Neural cell (in vitro differentiated cells): ENCODE data around the gene PPM1H. TPM values are rescaled to one million over a fixed set of nuclear protein-coding genes. Genes with fewer than 3 reads are reported as not detected.

Experiments used
- H2AFZ ChIP-seq: fragments of 200-600, 300-800 bp; sonication (generic), shearing (Covaris generic); 2 replicates; pipeline ENCODE4 v1.6.0; 2014; ENCODE audit warnings: low read depth, mild to moderate bottlenecking, antibody characterized with exemption, low read length, moderate library complexity
- H3F3A ChIP-seq: fragments of 200-600 bp; shearing (Covaris generic); 2 replicates; pipeline ENCODE4 v1.6.1; 2016; ENCODE audit warnings: mild to moderate bottlenecking, moderate library complexity, mixed read lengths, antibody characterized with exemption, low read length; ENCODE audit not compliant: insufficient read depth, poor library complexity, severe bottlenecking
- H3K27ac ChIP-seq: fragments of 200-600, 300-800 bp; sonication (generic), shearing (Covaris generic); 2 replicates; pipeline ENCODE4 v1.5.1; 2014; ENCODE audit warnings: mild to moderate bottlenecking, low read length, moderate library complexity
- H3K27me3 ChIP-seq: fragments of 300-800, 200-600 bp; sonication (generic), shearing (Covaris generic); 2 replicates; pipeline ENCODE4 v1.6.0; 2014; ENCODE audit warnings: mild to moderate bottlenecking, low read depth, low read length, moderate library complexity; ENCODE audit not compliant: insufficient read depth
- H3K36me3 ChIP-seq: fragments of 300-800, 200-600 bp; sonication (generic), shearing (Covaris generic); 2 replicates; pipeline ENCODE4 v1.5.1; 2014; ENCODE audit warnings: mild to moderate bottlenecking, antibody characterized with exemption, low read length, moderate library complexity; ENCODE audit not compliant: insufficient read depth
- H3K4me2 ChIP-seq: fragments of 300-800, 200-600 bp; sonication (generic), shearing (Covaris generic); 2 replicates; pipeline ENCODE4 v1.6.0; 2014; ENCODE audit warnings: mild to moderate bottlenecking, low read length
- H3K4me3 ChIP-seq: fragments of 300-800, 200-600 bp; sonication (generic), shearing (Covaris generic); 2 replicates; pipeline ENCODE4 v1.5.1; 2014; ENCODE audit warnings: mild to moderate bottlenecking, low read length, moderate library complexity
- H3K79me2 ChIP-seq: fragments of 200-600 bp; shearing (Covaris generic); replicated peaks from 2 replicates; pipeline ENCODE4 v1.6.0; 2014; ENCODE audit warnings: mild to moderate bottlenecking, low read length, moderate library complexity; ENCODE audit not compliant: insufficient read depth
- H3K9ac ChIP-seq: fragments of 300-800, 200-600 bp; sonication (generic), shearing (Covaris generic); 2 replicates; pipeline ENCODE4 v1.6.1; 2016; ENCODE audit warnings: mild to moderate bottlenecking, low read length, mixed read lengths
- H3K9me2 ChIP-seq: fragments of 200-600 bp; shearing (Covaris generic); 2 replicates; pipeline ENCODE4 v1.6.1; 2016; ENCODE audit warnings: mild to moderate bottlenecking, low read length, mixed read lengths; ENCODE audit not compliant: insufficient read depth
- H3K9me3 ChIP-seq: fragments of 200-600, 300-800 bp; sonication (generic), shearing (Covaris generic); 2 replicates; pipeline ENCODE4 v1.6.1; 2016; ENCODE audit warnings: mild to moderate bottlenecking, mixed run types, low read length, moderate library complexity, mixed read lengths
- H4K20me1 ChIP-seq: fragments of 200-600 bp; shearing (Covaris generic); 2 replicates; pipeline ENCODE4 v1.6.1; 2016; ENCODE audit warnings: mild to moderate bottlenecking, mixed run types; ENCODE audit not compliant: insufficient read depth
- CTCF ChIP-seq: fragments of 450-650 bp; IDR thresholded peaks from 2 replicates; pipeline ENCODE4 v1.5.1; 2014; ENCODE audit warnings: antibody characterized with exemption, mild to moderate bottlenecking, moderate library complexity; ENCODE audit not compliant: poor library complexity, severe bottlenecking
- EP300 ChIP-seq: fragments of 450-650 bp; conservative IDR thresholded peaks from 2 replicates; pipeline ENCODE4 v1.6.1; 2014; ENCODE audit warnings: antibody characterized with exemption, mild to moderate bottlenecking, moderate library complexity; ENCODE audit not compliant: poor library complexity, severe bottlenecking
- EZH2 ChIP-seq: fragments of 200-600, 300-800 bp; shearing (Covaris generic), sonication (generic); IDR thresholded peaks from 2 replicates; pipeline ENCODE4 v1.6.1; 2014; ENCODE audit warnings: antibody characterized with exemption, low read length, borderline replicate concordance, mild to moderate bottlenecking; ENCODE audit not compliant: insufficient read depth, poor library complexity, severe bottlenecking
- MXI1 ChIP-seq: fragments of 450-650 bp; conservative IDR thresholded peaks from 2 replicates; pipeline ENCODE4 v1.6.1; 2014; ENCODE audit warnings: antibody characterized with exemption, mild to moderate bottlenecking; ENCODE audit not compliant: poor library complexity, severe bottlenecking
- POLR2AphosphoS5 ChIP-seq: IDR thresholded peaks from 2 replicates; pipeline ENCODE4 v1.6.1; 2012
- RAD21 ChIP-seq: fragments of 450-650 bp; conservative IDR thresholded peaks from 2 replicates; pipeline ENCODE4 v1.6.1; 2014; ENCODE audit warnings: antibody characterized with exemption, mild to moderate bottlenecking, moderate library complexity
- REST ChIP-seq: IDR thresholded peaks from 2 replicates; pipeline ENCODE4 v1.6.1; 2012; ENCODE audit warnings: borderline replicate concordance
- SMC3 ChIP-seq: fragments of 450-650 bp; conservative IDR thresholded peaks from 2 replicates; pipeline ENCODE4 v1.6.1; 2014; ENCODE audit warnings: antibody characterized with exemption, mild to moderate bottlenecking, moderate library complexity; ENCODE audit not compliant: poor library complexity
- TAF1 ChIP-seq: IDR thresholded peaks from 2 replicates; pipeline ENCODE4 v1.6.1; 2012; ENCODE audit warnings: low read depth
- polyA plus RNA-seq: library from polyadenylated mRNA; depleted of rRNA; stranded (reverse); fragments of >200 nt; gene quantifications from 2 replicates; pipeline ENCODE4 v1.2.3, GENCODE V29; 2014

PPM1H gene
- polyA plus RNA-seq, 1 donor from 2014 or later = 3.9 TPM

- no peak overlapping the region for H2AFZ ChIP-seq
- TF ChIP-seq MXI1 = no peak
- TF ChIP-seq EP300 = no peak
- TF ChIP-seq POLR2AphosphoS5 = no peak
- no peak for TF ChIP-seq REST
- TF ChIP-seq RAD21 = no peak
- TF ChIP-seq TAF1 = no peak
- no peak for TF ChIP-seq SMC3
- no peak for TF ChIP-seq EZH2
- TF ChIP-seq CTCF = no peak
- H3K4me3 ChIP-seq = no peak overlapping the region
- no peaks in the 10 kb centered on the region for H3K9me3 ChIP-seq
- no peaks in the 10 kb centered on the region for H3K27me3 ChIP-seq
- H3K9me2 ChIP-seq = no peaks in the 10 kb centered on the region
- H3K36me3 ChIP-seq = no peaks in the 10 kb centered on the region
- no peak overlapping the region for H3K27ac ChIP-seq
- no peaks in the 10 kb centered on the region for H3K79me2 ChIP-seq
- H3F3A ChIP-seq = no peaks in the 10 kb centered on the region
- no peaks in the 10 kb centered on the region for H4K20me1 ChIP-seq
- H3K9ac ChIP-seq = no peak overlapping the region
- no peak overlapping the region for H3K4me2 ChIP-seq
These were observed 128.6 kb downstream of the PPM1H start for GRCh38 chr12:62806244-62806836.

- Histone ChIP-seq H3K36me3 (no peaks in the 10 kb centered on the region), H3F3A (no peaks in the 10 kb centered on the region), H3K27ac (no peak overlapping the region), H3K4me2 (no peak overlapping the region), H4K20me1 (no peaks in the 10 kb centered on the region), H3K9me3 (no peaks in the 10 kb centered on the region), H3K79me2 (no peaks in the 10 kb centered on the region), H3K27me3 (no peaks in the 10 kb centered on the region), H3K9ac (no peak overlapping the region), H3K9me2 (no peaks in the 10 kb centered on the region), H3K4me3 (no peak overlapping the region), H2AFZ (no peak overlapping the region)
- TF ChIP-seq SMC3 = no peak
- TF ChIP-seq RAD21 = no peak
- TF ChIP-seq EZH2 = no peak
These were observed 129.4 kb downstream of the PPM1H start for GRCh38 chr12:62805517-62805916.

GRCh38 chr12:62803756-62804155 is 131.2 kb downstream of the PPM1H start:
- no peaks in the 10 kb centered on the region for H4K20me1 ChIP-seq
- no peaks in the 10 kb centered on the region for H3K79me2 ChIP-seq
- H2AFZ ChIP-seq = no peak overlapping the region
- no peaks in the 10 kb centered on the region for H3K27me3 ChIP-seq
- TF ChIP-seq MXI1 = no peak
- no peak for TF ChIP-seq SMC3
- TF ChIP-seq EP300 = no peak
- no peak for TF ChIP-seq CTCF
- no peak for TF ChIP-seq POLR2AphosphoS5
- no peak for TF ChIP-seq RAD21
- no peak for TF ChIP-seq EZH2
- TF ChIP-seq REST = no peak
- no peak for TF ChIP-seq TAF1
- H3K4me2 ChIP-seq = no peak overlapping the region
- H3K9ac ChIP-seq = no peak overlapping the region
- no peaks in the 10 kb centered on the region for H3K36me3 ChIP-seq
- H3K4me3 ChIP-seq = no peak overlapping the region
- no peaks in the 10 kb centered on the region for H3K9me2 ChIP-seq
- H3K9me3 ChIP-seq = no peaks in the 10 kb centered on the region
- H3K27ac ChIP-seq = no peak overlapping the region
- H3F3A ChIP-seq = no peaks in the 10 kb centered on the region
